Measurements from ENCODE around the gene WWOX.

WWOX gene

GRCh38 chr16:78744099-78744498, 644.6 kb downstream of the WWOX start:
- DNase-seq (ENCODE audit: low spot score) = no peak

GRCh38 chr16:78744796-78745107, 645.3 kb downstream of the WWOX start:
- DNase-seq (ENCODE audit: low spot score) = no peak

GRCh38 chr16:78745108-78746019, 645.9 kb downstream of the WWOX start:
- no peak for DNase-seq (ENCODE audit: low spot score)

GRCh38 chr16:78746718-78747117, 647.3 kb downstream of the WWOX start:
- no peak for DNase-seq (ENCODE audit: low spot score)

GRCh38 chr16:78748220-78748929, 648.9 kb downstream of the WWOX start:
- DNase-seq (ENCODE audit: low spot score) = no peak

- no peak for DNase-seq (ENCODE audit: low spot score)
These were observed 650.4 kb downstream of the WWOX start for GRCh38 chr16:78749745-78750268.

- no peak for DNase-seq (ENCODE audit: low spot score)
These were observed 651.2 kb downstream of the WWOX start for GRCh38 chr16:78750611-78751010.

GRCh38 chr16:78751601-78752000, 652.1 kb downstream of the WWOX start:
- no peak for DNase-seq (ENCODE audit: low spot score)

GRCh38 chr16:78754713-78755112, 655.3 kb downstream of the WWOX start:
- no peak for DNase-seq (ENCODE audit: low spot score)

GRCh38 chr16:78755751-78756661, 656.6 kb downstream of the WWOX start:
- DNase-seq (ENCODE audit: low spot score) = no peak

- no peak for DNase-seq (ENCODE audit: low spot score)
These were observed 660.1 kb downstream of the WWOX start for GRCh38 chr16:78759596-78759995.

- DNase-seq (ENCODE audit: low spot score) = no peak
These were observed 661.2 kb downstream of the WWOX start for GRCh38 chr16:78760611-78761010.

GRCh38 chr16:78761427-78761826, 662.0 kb downstream of the WWOX start:
- no peak for DNase-seq (ENCODE audit: low spot score)

GRCh38 chr16:78762222-78762621, 662.8 kb downstream of the WWOX start:
- no peak for DNase-seq (ENCODE audit: low spot score)

- no peak for DNase-seq (ENCODE audit: low spot score)
These were observed 664.5 kb downstream of the WWOX start for GRCh38 chr16:78763821-78764440.

- no peak for DNase-seq (ENCODE audit: low spot score)
These were observed 665.0 kb downstream of the WWOX start for GRCh38 chr16:78764478-78764877.

- no peak for DNase-seq (ENCODE audit: low spot score)
These were observed 668.8 kb downstream of the WWOX start for GRCh38 chr16:78768226-78768625.

- DNase-seq (ENCODE audit: low spot score) = no peak
These were observed 669.3 kb downstream of the WWOX start for GRCh38 chr16:78768718-78769117.

GRCh38 chr16:78770353-78771091, 671.1 kb downstream of the WWOX start:
- peak; percentile 96 for DNase-seq (ENCODE audit: low spot score)

- DNase-seq (ENCODE audit: low spot score) = peak; percentile 26
These were observed 673.8 kb downstream of the WWOX start for GRCh38 chr16:78773291-78773702.

- DNase-seq (ENCODE audit: low spot score) = no peak
These were observed 674.3 kb downstream of the WWOX start for GRCh38 chr16:78773706-78774105.
